BJ (cell line): ENCODE measurements around the gene CFAP70. TPM values are rescaled to one million over a fixed set of nuclear protein-coding genes. Genes with fewer than 3 reads are reported as not detected.

Experiments used
- CTCF ChIA-PET: fragments of 350-600 bp; formaldehyde crosslinking; extraction: SDS; loops from one replicate; lab custom pipeline; 2021; ENCODE audit warnings: antibody characterized with exemption, inconsistent platforms; lab: Yijun Ruan, JAX
- POLR2A ChIA-PET: fragments of 300-600 bp; sonication (Branson Sonifier 250); formaldehyde crosslinking; extraction: SDS; loops from one replicate; lab custom pipeline; 2021; ENCODE audit warnings: antibody characterized with exemption; lab: Charles Lee
- DNase-seq: peaks from one replicate; pipeline ENCODE4 v3.0.0-alpha.2; 2011; ENCODE audit warnings: low read depth
- H3K27me3 ChIP-seq: 2 replicates; pipeline ENCODE4 v1.6.0; 2011; ENCODE audit warnings: low read length; ENCODE audit not compliant: control insufficient read depth, insufficient read depth
- H3K36me3 ChIP-seq: 2 replicates; pipeline ENCODE4 v1.5.1; 2011; ENCODE audit warnings: low read length; ENCODE audit not compliant: control insufficient read depth, insufficient read depth
- H3K4me3 ChIP-seq: 2 replicates; pipeline ENCODE4 v1.5.1; 2011; ENCODE audit warnings: low read depth, mild to moderate bottlenecking, control low read depth, low read length
- polyA plus RNA-seq: library from polyadenylated mRNA; depleted of rRNA; stranded (reverse); fragments of >200 nt; gene quantifications from 2 replicates; pipeline ENCODE4 v1.2.3, GENCODE V29; 2011; rRNA removed
- small RNA-seq: library from RNA; depleted of rRNA; stranded (forward); fragments of <200 nt; gene quantifications from one replicate; pipeline ENCODE3, GENCODE V24; 2012; ENCODE audit warnings: low replicate concordance, low read depth; ENCODE audit not compliant: insufficient read length
- TF ChIP-seq, protein P1 (sequence below): IDR thresholded peaks from 2 replicates; pipeline ENCODE4 v1.5.1; 2011; ENCODE audit warnings: low read depth, mild to moderate bottlenecking, control low read depth, inconsistent platforms, low read length, moderate library complexity; ENCODE audit not compliant: insufficient read depth

CFAP70 gene
- polyA plus RNA-seq, 1 experiment: 0.37 TPM

DNA sequence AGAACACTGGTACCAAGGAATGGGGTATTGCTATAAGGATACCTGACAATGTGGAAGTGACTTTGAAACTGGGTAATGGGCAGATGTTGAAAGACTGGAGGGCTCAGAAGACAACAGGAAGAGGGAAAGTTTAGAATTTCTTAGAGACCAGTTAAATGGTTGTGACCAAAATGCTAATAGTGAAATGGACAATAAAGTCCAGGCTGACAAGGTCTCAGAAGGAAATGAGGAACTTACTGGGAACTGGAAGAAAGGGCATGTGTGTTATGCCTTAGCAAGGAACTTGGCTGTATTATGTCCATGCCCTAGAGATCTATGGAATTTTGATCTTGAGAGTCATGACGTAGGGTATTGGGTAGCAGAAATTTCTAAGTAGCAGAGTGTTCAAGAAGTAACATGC lies 152.8 kb downstream of the CFAP70 start:
- no peak overlapping the region for H3K4me3 ChIP-seq
- CTCF ChIA-PET: no interaction called here
- no peaks in the 10 kb centered on the region for H3K36me3 ChIP-seq
- DNase-seq: no peak
- TF ChIP-seq, protein P1, sequence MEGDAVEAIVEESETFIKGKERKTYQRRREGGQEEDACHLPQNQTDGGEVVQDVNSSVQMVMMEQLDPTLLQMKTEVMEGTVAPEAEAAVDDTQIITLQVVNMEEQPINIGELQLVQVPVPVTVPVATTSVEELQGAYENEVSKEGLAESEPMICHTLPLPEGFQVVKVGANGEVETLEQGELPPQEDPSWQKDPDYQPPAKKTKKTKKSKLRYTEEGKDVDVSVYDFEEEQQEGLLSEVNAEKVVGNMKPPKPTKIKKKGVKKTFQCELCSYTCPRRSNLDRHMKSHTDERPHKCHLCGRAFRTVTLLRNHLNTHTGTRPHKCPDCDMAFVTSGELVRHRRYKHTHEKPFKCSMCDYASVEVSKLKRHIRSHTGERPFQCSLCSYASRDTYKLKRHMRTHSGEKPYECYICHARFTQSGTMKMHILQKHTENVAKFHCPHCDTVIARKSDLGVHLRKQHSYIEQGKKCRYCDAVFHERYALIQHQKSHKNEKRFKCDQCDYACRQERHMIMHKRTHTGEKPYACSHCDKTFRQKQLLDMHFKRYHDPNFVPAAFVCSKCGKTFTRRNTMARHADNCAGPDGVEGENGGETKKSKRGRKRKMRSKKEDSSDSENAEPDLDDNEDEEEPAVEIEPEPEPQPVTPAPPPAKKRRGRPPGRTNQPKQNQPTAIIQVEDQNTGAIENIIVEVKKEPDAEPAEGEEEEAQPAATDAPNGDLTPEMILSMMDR: no peak
- H3K27me3 ChIP-seq: no peaks in the 10 kb centered on the region
- POLR2A ChIA-PET: no interaction called here

DNA sequence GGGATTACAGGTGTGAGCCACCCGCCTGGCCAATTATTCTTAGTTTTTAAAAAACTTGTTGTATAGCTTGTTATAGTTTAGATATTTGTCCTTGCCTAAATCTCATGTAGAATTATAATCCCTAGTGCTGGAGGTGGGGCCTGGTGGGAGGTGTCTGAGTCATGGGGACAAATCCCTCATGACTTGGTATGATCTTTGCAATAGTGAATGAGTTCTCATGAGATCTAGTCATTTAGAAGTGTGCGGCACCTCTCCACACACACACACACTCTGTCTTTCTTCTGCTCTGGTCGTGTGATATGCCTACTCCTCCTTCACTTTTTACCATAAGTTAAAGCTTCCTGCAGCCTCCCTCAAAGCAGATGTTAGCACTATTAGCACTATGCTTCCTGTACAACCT lies 153.6 kb downstream of the CFAP70 start:
- no peaks in the 10 kb centered on the region for H3K27me3 ChIP-seq
- no peaks in the 10 kb centered on the region for H3K36me3 ChIP-seq
- ChIA-PET POLR2A (no interaction called here), CTCF (no interaction called here)
- TF ChIP-seq, protein P1: no peak
- DNase-seq: no peak
- H3K4me3 ChIP-seq: no peak overlapping the region

Small RNAs within 50 kb of the gene (small RNA-seq; reads per million reads assigned to genes)
- gene RF00019 (not detected), gene RNU6-833P (not detected)

Other genes with a start within 250 kb of the CFAP70 start
- 1.7 and 2.2 TPM in 2 replicates for gene NUDT13, start 248.4 kb downstream of the CFAP70 start, polyA plus RNA-seq
- gene ECD, start 190.9 kb downstream of the CFAP70 start, polyA plus RNA-seq: 25.4 and 32.7 TPM in 2 replicates
- 33.0 and 40.2 TPM in 2 replicates for gene FAM149B1, start 190.7 kb downstream of the CFAP70 start, polyA plus RNA-seq
- 10.0 and 16.8 TPM in 2 replicates for gene DNAJC9, start 111.6 kb downstream of the CFAP70 start, polyA plus RNA-seq
- 74.4 and 87.9 TPM in 2 replicates for gene MRPS16, start 106.2 kb downstream of the CFAP70 start, polyA plus RNA-seq
- 123 and 134 TPM in 2 replicates for gene ANXA7, start 55.2 kb upstream of the CFAP70 start, polyA plus RNA-seq
- gene MSS51, start 74.7 kb upstream of the CFAP70 start, polyA plus RNA-seq: 0.93 and 1.3 TPM in 2 replicates
- 11.7 and 18.6 TPM in 2 replicates for gene PPP3CB, start 137.2 kb upstream of the CFAP70 start, polyA plus RNA-seq
- 13.7 and 13.9 TPM in 2 replicates for gene USP54, start 232.5 kb upstream of the CFAP70 start, polyA plus RNA-seq